Measurements from ENCODE around the gene HCFC2. TPM values are rescaled to one million over a fixed set of nuclear protein-coding genes. Genes with fewer than 3 reads are reported as not detected.
A peak's percentile ranks its signal among the peaks of the same experiment; 100 is the strongest.
"Not testable (repeated sequence)": the region's sequence is repeated elsewhere in the genome, so short reads cannot be mapped to it uniquely, and the experiment has no call there.

Gene HCFC2
- 18.5 TPM for total RNA-seq
- long read RNA-seq, full-length matches to known transcripts: 14 of 19 reads
- long read RNA-seq, partial matches to known transcripts: 3 of 19 reads
- long read RNA-seq, other reads (novel, unspliced or antisense): 2 of 19 reads

DNA sequence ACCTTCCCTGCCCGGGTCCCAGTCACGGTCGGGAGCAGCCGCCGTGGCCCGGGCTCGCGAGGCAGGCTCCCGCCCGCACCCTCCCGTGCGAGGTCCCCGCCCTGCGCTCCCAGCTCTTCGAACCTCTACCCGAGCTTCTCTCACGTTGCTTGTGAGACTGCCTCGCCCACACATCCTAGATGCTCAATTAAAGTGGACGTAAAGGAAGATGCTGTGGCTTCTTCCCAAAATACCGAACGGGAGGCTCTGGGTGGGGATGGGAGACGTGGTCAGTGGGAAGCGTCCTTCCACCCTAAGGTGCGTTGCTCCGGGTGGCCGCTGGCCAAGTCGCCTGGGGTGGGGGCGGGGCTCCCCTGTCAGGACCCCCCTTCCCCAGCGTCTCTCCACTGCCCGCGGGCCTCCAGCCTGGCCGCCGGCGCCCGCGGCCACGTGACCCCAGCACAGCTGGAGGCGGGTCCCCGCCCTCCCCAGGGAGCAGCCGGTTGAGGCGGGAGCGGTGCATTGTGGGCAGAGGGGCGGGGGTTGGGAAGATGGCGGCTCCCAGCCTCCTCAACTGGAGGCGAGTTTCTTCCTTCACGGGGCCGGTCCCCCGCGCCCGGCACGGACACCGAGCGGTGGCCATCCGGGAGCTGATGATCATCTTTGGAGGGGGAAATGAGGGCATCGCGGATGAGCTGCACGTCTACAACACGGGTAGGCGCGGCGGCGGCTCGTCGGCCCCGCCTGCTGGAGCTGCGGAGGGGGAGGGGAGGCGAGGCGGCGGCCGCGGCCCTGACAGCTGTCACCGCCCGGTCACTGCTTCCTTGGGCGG lies at the start of gene HCFC2:
TSS of gene HCFC2 (plus strand) at position 501 of the 811 bp plus-strand sequence. CDS start at position 531, 30 bp downstream.
- TF ChIP-seq, protein P1, sequence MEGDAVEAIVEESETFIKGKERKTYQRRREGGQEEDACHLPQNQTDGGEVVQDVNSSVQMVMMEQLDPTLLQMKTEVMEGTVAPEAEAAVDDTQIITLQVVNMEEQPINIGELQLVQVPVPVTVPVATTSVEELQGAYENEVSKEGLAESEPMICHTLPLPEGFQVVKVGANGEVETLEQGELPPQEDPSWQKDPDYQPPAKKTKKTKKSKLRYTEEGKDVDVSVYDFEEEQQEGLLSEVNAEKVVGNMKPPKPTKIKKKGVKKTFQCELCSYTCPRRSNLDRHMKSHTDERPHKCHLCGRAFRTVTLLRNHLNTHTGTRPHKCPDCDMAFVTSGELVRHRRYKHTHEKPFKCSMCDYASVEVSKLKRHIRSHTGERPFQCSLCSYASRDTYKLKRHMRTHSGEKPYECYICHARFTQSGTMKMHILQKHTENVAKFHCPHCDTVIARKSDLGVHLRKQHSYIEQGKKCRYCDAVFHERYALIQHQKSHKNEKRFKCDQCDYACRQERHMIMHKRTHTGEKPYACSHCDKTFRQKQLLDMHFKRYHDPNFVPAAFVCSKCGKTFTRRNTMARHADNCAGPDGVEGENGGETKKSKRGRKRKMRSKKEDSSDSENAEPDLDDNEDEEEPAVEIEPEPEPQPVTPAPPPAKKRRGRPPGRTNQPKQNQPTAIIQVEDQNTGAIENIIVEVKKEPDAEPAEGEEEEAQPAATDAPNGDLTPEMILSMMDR (IDR thresholded peaks at IDR 0.05): no peak
- H3K27ac ChIP-seq: peak within 1 kb of the TSS; percentile 84
- H3K4me1 ChIP-seq: peaks cover 30% of the 10 kb centered on the region
- intact Hi-C loops (cut with DNase I): no loop called here
- DNase-seq: peak; percentile 94
- peak; percentile 99 to 100 for ATAC-seq
- peak within 1 kb of the TSS; percentile 90 for H3K4me3 ChIP-seq
- H3K36me3 ChIP-seq: peaks cover 20% of the 10 kb centered on the region
- H3K27me3 ChIP-seq (ENCODE audit: low read depth): no peaks in the 10 kb centered on the region
- no peaks in the 10 kb centered on the region for H3K9me3 ChIP-seq

DNA sequence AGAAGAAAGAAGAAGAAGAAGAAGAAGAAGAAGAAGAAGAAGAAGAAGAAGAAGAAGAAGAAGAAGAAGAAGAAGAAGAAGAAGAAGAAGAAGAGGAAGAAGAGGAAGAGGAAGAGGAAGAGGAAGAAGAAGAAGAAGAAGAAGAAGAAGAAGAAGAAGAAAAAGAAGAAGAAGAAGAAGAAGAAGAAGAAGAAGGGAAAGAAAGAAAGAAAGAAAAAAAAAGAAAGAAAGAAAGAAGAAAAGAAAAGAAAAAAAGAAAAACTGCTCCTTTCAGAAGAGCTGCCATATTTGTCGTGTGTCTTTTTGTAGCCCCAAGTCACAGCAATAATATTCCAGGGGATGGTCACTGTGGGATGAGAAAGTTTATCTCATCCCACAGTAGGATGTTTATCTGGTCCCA lies 42.5 kb upstream of the HCFC2 start:
- H3K27me3 ChIP-seq (ENCODE audit: low read depth); H3K27ac ChIP-seq; intact Hi-C loops (cut with DNase I); H3K4me3 ChIP-seq; ATAC-seq; DNase-seq; H3K9me3 ChIP-seq; H3K36me3 ChIP-seq; H3K4me1 ChIP-seq: not testable (repeated sequence)

DNA sequence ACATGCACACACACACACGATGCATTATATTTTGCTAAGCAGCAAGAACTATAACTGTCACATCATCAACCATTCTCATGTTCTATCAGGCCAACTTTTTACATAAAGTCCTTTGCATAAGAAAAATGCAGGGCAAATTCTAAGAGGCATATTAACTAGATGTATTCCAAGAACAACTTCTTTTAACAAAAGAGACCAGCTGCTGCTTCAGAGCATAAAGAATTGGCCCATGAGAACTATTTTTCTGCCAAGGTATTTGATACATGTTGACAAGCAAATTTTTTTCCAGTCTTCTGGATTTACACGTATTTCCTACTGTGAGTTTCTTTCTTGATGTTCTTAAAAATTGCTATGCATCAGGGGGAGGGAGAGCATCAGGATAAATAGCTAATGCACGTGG lies 41.5 kb upstream of the HCFC2 start:
- no peak for DNase-seq
- ATAC-seq: no peak
- Histone ChIP-seq H3K4me1 (no peaks in the 10 kb centered on the region), H3K27ac (no peak overlapping the region), H3K36me3 (no peaks in the 10 kb centered on the region), H3K27me3 (ENCODE audit: low read depth) (no peaks in the 10 kb centered on the region), H3K4me3 (no peak overlapping the region), H3K9me3 (no peaks in the 10 kb centered on the region)
- intact Hi-C loops (cut with DNase I): no loop called here
- TF ChIP-seq, protein P1 (IDR thresholded peaks at IDR 0.05): no peak

DNA sequence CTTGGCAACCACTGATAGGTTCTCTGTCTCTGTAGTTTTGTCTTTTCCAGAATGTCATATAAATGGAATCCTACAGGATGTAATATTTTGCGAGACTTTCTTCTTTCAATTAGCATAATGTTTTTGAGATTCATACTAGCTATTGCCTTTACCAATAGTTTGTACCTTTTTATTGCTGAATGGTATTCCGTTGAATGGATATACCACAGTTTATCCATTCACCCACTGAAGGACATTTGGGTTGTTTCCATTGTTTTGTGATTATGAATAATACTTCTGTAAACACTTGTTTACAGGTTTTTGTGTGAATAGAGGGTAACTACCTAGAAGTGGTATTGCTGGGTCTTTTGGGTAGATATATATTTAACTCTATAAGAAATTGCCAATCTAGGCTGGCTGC lies 40.6 kb upstream of the HCFC2 start:
- Histone ChIP-seq H3K27me3 (ENCODE audit: low read depth) (no peaks in the 10 kb centered on the region), H3K36me3 (no peaks in the 10 kb centered on the region), H3K4me1 (no peaks in the 10 kb centered on the region), H3K4me3 (no peak overlapping the region), H3K27ac (no peak overlapping the region), H3K9me3 (no peaks in the 10 kb centered on the region)
- TF ChIP-seq, protein P1 (IDR thresholded peaks at IDR 0.05): no peak
- DNase-seq (no peak), ATAC-seq (no peak)
- intact Hi-C loops (cut with DNase I): no loop called here

DNA sequence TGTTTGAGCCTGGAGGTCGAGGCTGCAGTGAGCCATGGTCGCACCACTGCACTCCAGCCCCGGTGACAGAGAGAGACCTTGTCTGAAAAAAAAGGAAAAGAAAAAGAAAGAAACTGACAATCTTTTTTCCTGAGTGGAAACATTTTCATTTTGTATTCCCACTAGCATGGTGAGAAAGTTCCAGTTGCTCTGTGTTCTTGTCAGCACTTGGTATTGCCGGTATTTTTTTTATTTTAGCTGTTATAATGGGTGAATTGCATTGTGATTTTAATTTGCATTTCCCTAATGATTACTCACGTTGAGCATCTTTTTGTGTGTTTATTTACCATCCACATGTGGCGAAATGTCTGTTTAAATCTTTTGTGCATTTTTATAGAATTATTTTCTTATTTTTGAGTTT lies 40.0 kb upstream of the HCFC2 start:
- intact Hi-C loops (cut with DNase I): no loop called here
- H3K4me3 ChIP-seq: no peak overlapping the region
- no peak overlapping the region for H3K27ac ChIP-seq
- ATAC-seq: no peak
- no peaks in the 10 kb centered on the region for H3K9me3 ChIP-seq
- H3K36me3 ChIP-seq: no peaks in the 10 kb centered on the region
- no peaks in the 10 kb centered on the region for H3K4me1 ChIP-seq
- H3K27me3 ChIP-seq (ENCODE audit: low read depth): no peaks in the 10 kb centered on the region
- no peak for DNase-seq
- TF ChIP-seq, protein P1 (IDR thresholded peaks at IDR 0.05): no peak

DNA sequence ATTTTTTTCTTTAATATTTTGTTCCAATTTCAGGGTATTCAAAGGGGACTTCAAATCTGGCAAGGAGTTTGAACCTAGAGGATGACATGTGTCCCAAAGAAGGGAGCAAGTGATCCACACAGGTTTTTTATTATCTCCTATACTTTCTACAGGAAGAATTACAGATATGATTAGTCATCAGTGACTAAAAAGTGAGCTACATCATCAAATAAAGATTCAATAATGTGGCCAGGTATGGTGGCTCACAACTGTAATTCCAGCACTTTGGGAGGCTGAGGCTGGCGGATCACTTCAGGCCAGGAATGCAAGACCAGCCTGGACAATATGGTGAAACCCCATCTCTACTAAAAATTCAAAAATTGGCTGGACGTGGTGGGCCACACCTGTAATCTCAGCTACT lies 38.6 kb upstream of the HCFC2 start:
- TF ChIP-seq, protein P1 (IDR thresholded peaks at IDR 0.05): no peak
- ATAC-seq (no peak), DNase-seq (no peak)
- H3K27ac ChIP-seq: no peak overlapping the region
- no peaks in the 10 kb centered on the region for H3K4me1 ChIP-seq
- H3K36me3 ChIP-seq: no peaks in the 10 kb centered on the region
- H3K27me3 ChIP-seq (ENCODE audit: low read depth): no peaks in the 10 kb centered on the region
- no peak overlapping the region for H3K4me3 ChIP-seq
- intact Hi-C loops (cut with DNase I): no loop called here
- no peaks in the 10 kb centered on the region for H3K9me3 ChIP-seq

Measured in lower lobe of right lung (tissue), 2 donors.